H1 (cell line): ENCODE results near the gene IL31. TPM values are rescaled to one million over a fixed set of nuclear protein-coding genes. Genes with fewer than 3 reads are reported as not detected.

Experiments used
- CTCF ChIA-PET: fragments of 300-600 bp; sonication (Branson Sonifier 250); formaldehyde crosslinking; loops from one replicate; lab custom pipeline; 2021; ENCODE audit not compliant: partially characterized antibody; lab: Charles Lee
- POLR2A ChIA-PET: fragments of 300-600 bp; sonication (Branson Sonifier 250); formaldehyde crosslinking; loops from one replicate; lab custom pipeline; 2021; ENCODE audit warnings: inconsistent platforms; ENCODE audit not compliant: partially characterized antibody; lab: Charles Lee
- DNase-seq, 2 experiments: peaks; one replicate each; pipeline versions ENCODE4 v3.0.0 to v3.0.0-alpha.2; 2010 to 2022; ENCODE audit warnings: low spot score in 2 of 2, low read depth in 1 of 2, mixed read lengths in 1 of 2
- FAIRE-seq: peaks from 2 replicates; lab custom pipeline; 2011; peaks lifted over from hg19 to GRCh38; lab: Jason Lieb, UNC
- H2AFZ ChIP-seq: 2 replicates; pipeline ENCODE4 v1.8.1; 2012; ENCODE audit warnings: low read length, inconsistent platforms
- H2AK5ac ChIP-seq: 2 replicates; pipeline ENCODE4 v1.6.1; 2013; ENCODE audit warnings: low read depth, low read length
- H2BK120ac ChIP-seq: replicated peaks from 2 replicates; pipeline ENCODE3; 2013; ENCODE audit warnings: low read depth, low read length, inconsistent platforms
- H2BK12ac ChIP-seq: 2 replicates; pipeline ENCODE4 v1.6.1; 2013; ENCODE audit warnings: low read depth, low read length
- H2BK15ac ChIP-seq: 2 replicates; pipeline ENCODE4 v1.6.1; 2013; ENCODE audit warnings: low read length
- H2BK20ac ChIP-seq: 2 replicates; pipeline ENCODE4 v1.6.1; 2013; ENCODE audit warnings: low read length
- H2BK5ac ChIP-seq: 2 replicates; pipeline ENCODE4 v1.6.1; 2013; ENCODE audit warnings: low read depth, low read length
- H3K14ac ChIP-seq: 2 replicates; pipeline ENCODE4 v1.6.1; 2013; ENCODE audit warnings: inconsistent platforms; ENCODE audit not compliant: insufficient read length
- H3K18ac ChIP-seq: 2 replicates; pipeline ENCODE4 v1.6.1; 2013; ENCODE audit warnings: low read length; ENCODE audit errors: extremely low read depth
- H3K23ac ChIP-seq: 2 replicates; pipeline ENCODE4 v1.6.1; 2013; ENCODE audit warnings: inconsistent platforms; ENCODE audit not compliant: insufficient read length
- H3K23me2 ChIP-seq: 2 replicates; pipeline ENCODE4 v1.6.1; 2013; ENCODE audit warnings: low read depth, low read length
- H3K27ac ChIP-seq: 2 replicates; pipeline ENCODE4 v1.6.1; 2011; ENCODE audit warnings: low read depth, low read length, inconsistent platforms
- H3K27me3 ChIP-seq, 4 experiments: replicated peaks in 1 of 4; 1 replicate in 1 of 4; 2 replicates in 3 of 4; pipeline versions ENCODE4 v1.6.1 to v1.8.1; 2011 to 2013; ENCODE audit warnings: low read length in 3 of 4, mild to moderate bottlenecking in 3 of 4, inconsistent platforms in 2 of 4, mixed read lengths in 2 of 4, moderate library complexity in 1 of 4; ENCODE audit not compliant: control insufficient read depth in 3 of 4, insufficient read depth in 3 of 4; ENCODE audit errors: extremely low read depth in 1 of 4
- H3K36me3 ChIP-seq, 4 experiments: 2 replicates each; pipeline versions ENCODE4 v1.6.1 to v1.8.1; 2011 to 2013; ENCODE audit warnings: mild to moderate bottlenecking in 4 of 4, low read length in 3 of 4, moderate library complexity in 2 of 4, control low read depth in 1 of 4, inconsistent platforms in 1 of 4; ENCODE audit not compliant: insufficient read depth in 4 of 4, control insufficient read depth in 2 of 4
- H3K4ac ChIP-seq: replicated peaks from 2 replicates; pipeline ENCODE3; 2013; ENCODE audit warnings: low read length, low read depth, mixed read lengths, inconsistent platforms; ENCODE audit not compliant: insufficient read length
- H3K4me1 ChIP-seq, 4 experiments: replicated peaks in 1 of 4; 1 replicate in 1 of 4; 2 replicates in 3 of 4; pipeline versions ENCODE4 v1.6.1 to v1.8.1; 2011 to 2013; ENCODE audit warnings: low read length in 3 of 4, inconsistent platforms in 2 of 4, mixed read lengths in 1 of 4; ENCODE audit not compliant: insufficient read depth in 4 of 4, control insufficient read depth in 3 of 4
- H3K4me2 ChIP-seq, 2 experiments: 2 replicates each; pipeline versions ENCODE4 v1.6.1 to v1.8.1; 2011 to 2013; ENCODE audit warnings: low read depth in 2 of 2, low read length in 2 of 2, control low read depth in 1 of 2, inconsistent platforms in 1 of 2, mild to moderate bottlenecking in 1 of 2; ENCODE audit not compliant: insufficient read depth in 1 of 2
- H3K4me3 ChIP-seq, 4 experiments: fragments of 200-600, 300-600 bp in 1 of 4; sonication (generic), shearing (Covaris generic), sonication (Bioruptor Twin) in 1 of 4; 2 replicates each; pipeline versions ENCODE4 v1.5.1 to v1.8.1; 2011 to 2016; ENCODE audit warnings: low read length in 4 of 4, low read depth in 3 of 4, control low read depth in 2 of 4, inconsistent platforms in 2 of 4, mild to moderate bottlenecking in 2 of 4, mixed read lengths in 1 of 4, moderate library complexity in 1 of 4; ENCODE audit not compliant: insufficient read depth in 2 of 4; ENCODE audit errors: extremely low read depth in 1 of 4
- H3K56ac ChIP-seq: replicated peaks from 2 replicates; pipeline ENCODE3; 2013; ENCODE audit warnings: low read depth, mild to moderate bottlenecking, mixed read lengths, low read length, inconsistent platforms; ENCODE audit not compliant: insufficient read length
- H3K79me1 ChIP-seq: 2 replicates; pipeline ENCODE4 v1.6.1; 2013; ENCODE audit warnings: low read depth, low read length, control low read depth
- H3K79me2 ChIP-seq, 2 experiments: 2 replicates each; pipeline versions ENCODE4 v1.6.1 to v1.8.1; 2012 to 2013; ENCODE audit warnings: low read length in 2 of 2, mild to moderate bottlenecking in 2 of 2, inconsistent platforms in 1 of 2; ENCODE audit not compliant: insufficient read depth in 2 of 2, control insufficient read depth in 1 of 2
- H3K9ac ChIP-seq, 4 experiments: replicated peaks in 1 of 4; 1 replicate in 1 of 4; 2 replicates in 3 of 4; pipeline versions ENCODE4 v1.6.1 to v1.8.1; 2011 to 2013; ENCODE audit warnings: low read depth in 3 of 4, low read length in 3 of 4, control low read depth in 2 of 4, mild to moderate bottlenecking in 2 of 4, moderate library complexity in 2 of 4, inconsistent platforms in 1 of 4; ENCODE audit errors: extremely low read depth in 1 of 4
- H3K9me3 ChIP-seq, 2 experiments: 2 replicates each; pipeline versions ENCODE4 v1.6.1 to v1.8.1; 2012 to 2013; ENCODE audit warnings: mild to moderate bottlenecking in 2 of 2, moderate library complexity in 2 of 2, control low read depth in 1 of 2, inconsistent platforms in 1 of 2, low read depth in 1 of 2, low read length in 1 of 2, mixed read lengths in 1 of 2; ENCODE audit not compliant: insufficient read depth in 2 of 2
- H4K20me1 ChIP-seq, 2 experiments: replicated peaks in 1 of 2; 2 replicates each; pipeline versions ENCODE3 to v1.8.1; 2011 to 2013; ENCODE audit warnings: inconsistent platforms in 2 of 2, low read length in 2 of 2, mild to moderate bottlenecking in 1 of 2; ENCODE audit not compliant: insufficient read depth in 2 of 2, control insufficient read depth in 1 of 2
- H4K5ac ChIP-seq: 2 replicates; pipeline ENCODE4 v1.6.1; 2013; ENCODE audit warnings: low read length, low read depth, mixed read lengths, inconsistent platforms; ENCODE audit not compliant: insufficient read length
- H4K8ac ChIP-seq: 2 replicates; pipeline ENCODE4 v1.8.0; 2013; ENCODE audit warnings: mild to moderate bottlenecking, moderate library complexity, low read length, inconsistent platforms; ENCODE audit not compliant: insufficient read depth; ENCODE audit errors: extremely low read depth
- H4K91ac ChIP-seq: replicated peaks from 2 replicates; pipeline ENCODE3; 2013; ENCODE audit warnings: low read length, mixed read lengths, inconsistent platforms; ENCODE audit not compliant: insufficient read length
- CHD1 ChIP-seq: IDR thresholded peaks from 2 replicates; pipeline ENCODE4 v1.6.1; 2012; ENCODE audit warnings: low read depth, low read length, improper control_type of control experiment
- JUND ChIP-seq: IDR thresholded peaks from 2 replicates; pipeline ENCODE4 v1.6.1; 2011; ENCODE audit warnings: mild to moderate bottlenecking, improper control_type of control experiment, low read length
- NRF1 ChIP-seq: IDR thresholded peaks from 2 replicates; pipeline ENCODE4 v1.6.1; 2011; ENCODE audit warnings: mild to moderate bottlenecking, low read depth, low read length, improper control_type of control experiment
- RAD21 ChIP-seq, 2 experiments: IDR thresholded peaks in 1 of 2; conservative IDR thresholded peaks in 1 of 2; 2 replicates each; pipeline ENCODE4 v1.6.1; 2011; ENCODE audit warnings: low read depth in 2 of 2, low read length in 2 of 2, improper control_type of control experiment in 1 of 2, inconsistent platforms in 1 of 2, mild to moderate bottlenecking in 1 of 2, moderate library complexity in 1 of 2
- RNF2 ChIP-seq: fragments of 200-900, 300-1000 bp; sonication (generic); IDR thresholded peaks from 2 replicates; pipeline ENCODE4 v1.7.1; 2016; ENCODE audit warnings: borderline replicate concordance, low read depth, mild to moderate bottlenecking, antibody characterized with exemption, low read length; ENCODE audit not compliant: poor library complexity, severe bottlenecking; ENCODE audit errors: missing control alignments
- SIX5 ChIP-seq: IDR thresholded peaks from 2 replicates; pipeline ENCODE4 v1.6.1; 2011; ENCODE audit warnings: mild to moderate bottlenecking, low read depth, low read length
- SP1 ChIP-seq: IDR thresholded peaks from 2 replicates; pipeline ENCODE4 v1.6.1; 2011; ENCODE audit warnings: low read depth, low read length
- TEAD4 ChIP-seq: IDR thresholded peaks from 2 replicates; pipeline ENCODE4 v1.6.1; 2012; ENCODE audit warnings: low read depth, low read length, inconsistent platforms, mixed read lengths
- WGBS, 2 experiments: shearing (Covaris generic) in 1 of 2; methylation state at CpG; one replicate each; pipeline versions ENCODE4 v1.1.6 to v1.1.7; 2013 to 2015; ENCODE audit warnings: low lambda C conversion rate in 2 of 2, mixed read lengths in 2 of 2, inconsistent platforms in 1 of 2, low coverage in 1 of 2, missing lambda C conversion rate in 1 of 2; ENCODE audit not compliant: insufficient replicate concordance in 2 of 2, insufficient coverage in 1 of 2, insufficient read length in 1 of 2; ENCODE audit errors: extremely low coverage in 1 of 2, missing lambda C conversion rate in 1 of 2; 5-methylcytosine and 5-hydroxymethylcytosine counted together
- polyA plus RNA-seq, 7 experiments: library from polyadenylated mRNA; depleted of rRNA in 3 of 7; stranded (reverse) in 5 of 7; unstranded in 2 of 7; fragments of >200 nt in 5 of 7; fragments of 200-250 nt in 2 of 7; gene quantifications; 1 replicate in 5 of 7; 2 replicates in 1 of 7; 4 replicates in 1 of 7; pipeline versions ENCODE4 v1.2.1 to v1.2.3, GENCODE V29; 2011 to 2013; ENCODE audit warnings: missing spikeins in 2 of 7, mixed read lengths in 2 of 7
- total RNA-seq: library from RNA; stranded (reverse); fragmentation: NEBNext Ultra II Directional; extraction: Animal tissue kit (Norgen Biotek cat#: 25700); gene quantifications from 2 replicates; pipeline ENCODE4 v1.2.1, GENCODE V29; 2021
- TF ChIP-seq, protein P1 (sequence below): IDR thresholded peaks from 2 replicates; pipeline ENCODE4 v1.6.1; 2012; ENCODE audit warnings: low read length, inconsistent platforms

Gene IL31
- total and polyA plus RNA-seq, 2 of the 8 experiments (the other 6 are each of a cell fraction or from before 2014, with no cell fraction given): not detected

- Histone ChIP-seq H3K79me1 (peaks cover 2% of the 10 kb centered on the region; the same call in 1 of the 2 replicates), H3K18ac (no peak overlapping the region; the same call in 1 of the 2 replicates), H2AK5ac (peak overlapping the region; percentile 53; the same call in 1 of the 2 replicates), H3K79me2 (no peaks in the 10 kb centered on the region; a peak in 2 of 4 replicates), H3K4me2 (peak overlapping the region in 1 of 2 experiments; percentile 36; a peak in 2 of 4 replicates), H4K20me1 (peaks cover 2 to 7% of the 10 kb centered on the region in 2 experiments), H3K4ac (no peak overlapping the region), H3K9me3 (no peaks in the 10 kb centered on the region), H3K27me3 (no peaks in the 10 kb centered on the region), H2BK20ac (no peak overlapping the region), H3K36me3 (no peaks in the 10 kb centered on the region), H3K9ac (no peak overlapping the region), H2BK120ac (no peak overlapping the region), H3K23me2 (no peaks in the 10 kb centered on the region), H3K4me3 (no peak overlapping the region), H3K14ac (no peak overlapping the region), H4K91ac (no peak overlapping the region), H3K56ac (no peak overlapping the region), H3K23ac (no peak overlapping the region), H3K4me1 (peaks cover 0 to 6% (median 3%) of the 10 kb centered on the region in 4 experiments; a peak in 4 of 7 replicates), H2BK15ac (no peak overlapping the region), H3K27ac (no peak overlapping the region), H4K8ac (peak overlapping the region; percentile 54; the same call in 1 of the 2 replicates), H2AFZ (no peak overlapping the region), H2BK5ac (peak overlapping the region; percentile 75), H4K5ac (no peak overlapping the region), H2BK12ac (peak overlapping the region; percentile 68; the same call in 1 of the 2 replicates)
- 39% methylated on average over 22 of the region's 22 CpGs; no CpG with 5 or more reads in 1 of the 2 experiments for WGBS, 2 experiments
- DNase-seq: peak in 1 of 2 experiments; percentile 92
- ChIA-PET CTCF (interaction anchor here (0.6 to 18.2 kb wide), 42 partner anchors 9 to 280 kb away, joined by 3 to 379 read pairs (median 5); partner anchors contain the start of genes LRRC43 and MLXIP), POLR2A (interaction anchor here (1.5 to 1.8 kb wide), 2 partner anchors 58 to 69 kb away, joined by 4 to 6 read pairs; no protein-coding TSS in a partner anchor)
- FAIRE-seq: peak; percentile 7
- TF ChIP-seq SP1: no peak
- no peak for TF ChIP-seq SIX5
- no peak for TF ChIP-seq NRF1
- TF ChIP-seq RAD21 (IDR thresholded peaks at IDR 0.05 in 1 of 2, conservative IDR thresholded peaks at IDR 0.05 in 1 of 2; ENCODE audit: low read depth in 2 of 2, low read length in 2 of 2): peak; percentile 76 to 87
- no peak for TF ChIP-seq TEAD4
- TF ChIP-seq JUND: 0 out of 2 replicates have a peak, but pooled peaks have one; percentile 9
- TF ChIP-seq RNF2: no peak
- no peak for TF ChIP-seq CHD1
- TF ChIP-seq, protein P1, sequence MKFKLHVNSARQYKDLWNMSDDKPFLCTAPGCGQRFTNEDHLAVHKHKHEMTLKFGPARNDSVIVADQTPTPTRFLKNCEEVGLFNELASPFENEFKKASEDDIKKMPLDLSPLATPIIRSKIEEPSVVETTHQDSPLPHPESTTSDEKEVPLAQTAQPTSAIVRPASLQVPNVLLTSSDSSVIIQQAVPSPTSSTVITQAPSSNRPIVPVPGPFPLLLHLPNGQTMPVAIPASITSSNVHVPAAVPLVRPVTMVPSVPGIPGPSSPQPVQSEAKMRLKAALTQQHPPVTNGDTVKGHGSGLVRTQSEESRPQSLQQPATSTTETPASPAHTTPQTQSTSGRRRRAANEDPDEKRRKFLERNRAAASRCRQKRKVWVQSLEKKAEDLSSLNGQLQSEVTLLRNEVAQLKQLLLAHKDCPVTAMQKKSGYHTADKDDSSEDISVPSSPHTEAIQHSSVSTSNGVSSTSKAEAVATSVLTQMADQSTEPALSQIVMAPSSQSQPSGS: 0 out of 2 replicates have a peak, but pooled peaks have one; percentile 18
Measured at GRCh38 chr12:122123051-122123760, 50.8 kb downstream of the IL31 start.
